Esophagus squamous epithelium (tissue), 5 donors: ENCODE measurements around the gene IL17RB. TPM values are rescaled to one million over a fixed set of nuclear protein-coding genes. Genes with fewer than 3 reads are reported as not detected.
A peak's percentile ranks its signal among the peaks of the same experiment; 100 is the strongest.

ENCODE experiments used
- DNase-seq: peaks from one replicate; lab custom pipeline; 2025; lab: John Stamatoyannopoulos, UW
- H3K27ac ChIP-seq, 4 donors: fragments of 200-600 bp; sonication (generic); one replicate each; pipeline ENCODE4 v1.5.1; 2016 to 2019; ENCODE audit warnings: mild to moderate bottlenecking in 1 of 4
- H3K27me3 ChIP-seq, 4 donors: fragments of 200-600 bp; sonication (generic); 1 replicate in 3 of 4; 2 replicates in 1 of 4; pipeline versions ENCODE4 v1.5.1 to v1.6.0; 2017 to 2021; ENCODE audit warnings: antibody characterized with exemption in 1 of 4
- H3K36me3 ChIP-seq, 3 donors: fragments of 200-600 bp; sonication (generic); one replicate each; pipeline ENCODE4 v1.5.1; 2016 to 2019
- H3K4me1 ChIP-seq, 3 donors: fragments of 200-600 bp; sonication (generic); one replicate each; pipeline ENCODE4 v1.5.1; 2017 to 2019
- H3K4me3 ChIP-seq, 4 donors: fragments of 200-600 bp; sonication (generic); 1 replicate in 3 of 4; 2 replicates in 1 of 4; pipeline ENCODE4 v1.5.1; 2016 to 2019; ENCODE audit warnings: mild to moderate bottlenecking in 2 of 4, moderate library complexity in 1 of 4
- H3K9me3 ChIP-seq, 3 donors: fragments of 200-600 bp; sonication (generic); one replicate each; pipeline ENCODE4 v1.5.1; 2016 to 2019
- POLR2A ChIP-seq, 4 donors: fragments of 450-650 bp; IDR thresholded peaks; one replicate each; pipeline ENCODE4 v1.6.1; 2017; ENCODE audit warnings: antibody characterized with exemption in 4 of 4, mild to moderate bottlenecking in 4 of 4, moderate library complexity in 3 of 4
- WGBS, 2 donors: methylation state at CpG; one replicate each; pipeline ENCODE4 v1.1.5; 2018; 5-methylcytosine and 5-hydroxymethylcytosine counted together
- intact Hi-C: fragments of 100-400 bp; cut with DNase I; formaldehyde crosslinking; loops from one replicate; pipeline ENCODE4 v1.15.0; 2022
- total RNA-seq, 4 donors: library from RNA; depleted of rRNA; stranded (reverse); fragments of >200 nt; gene quantifications; one replicate each; pipeline ENCODE4 v1.1.0, GENCODE V29; 2016
- TF ChIP-seq, protein P1 (sequence below), 6 experiments: fragments of 450-650 bp in 4 of 6; fragments of 200-600 bp in 2 of 6; sonication (generic) in 2 of 6; IDR thresholded peaks; one replicate each; pipeline ENCODE4 v1.5.1; 2016 to 2019; ENCODE audit warnings: antibody characterized with exemption in 6 of 6, mild to moderate bottlenecking in 4 of 6, moderate library complexity in 4 of 6
- donor health status: DM: yes; HTN: yes; CAD: no.

IL17RB gene
- total RNA-seq, 4 donors from 2014 or later, result 0.23 to 0.66 (median 0.52) TPM

DNA sequence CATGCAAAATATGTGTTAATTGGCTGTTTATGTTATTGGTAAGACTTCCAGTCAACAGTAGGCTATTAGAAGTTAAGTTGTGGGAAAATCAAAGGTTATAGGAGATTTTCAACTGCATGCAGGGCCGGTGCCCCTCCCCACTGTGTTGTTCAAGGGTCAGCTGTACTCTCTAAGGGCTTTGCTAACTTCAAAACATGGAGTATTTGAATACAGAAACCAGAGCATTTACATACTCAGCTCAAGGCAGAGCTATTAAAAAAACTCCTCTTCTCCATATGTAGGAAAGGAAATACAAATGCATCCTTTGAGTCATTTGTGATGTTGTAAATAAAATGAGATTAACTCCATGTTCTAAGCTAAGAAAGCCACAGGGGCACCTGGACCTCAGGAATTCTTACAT is 16.8 kb downstream of the IL17RB start:
- intact Hi-C loops, result no loop called here
- Histone ChIP-seq H3K4me3 (no peak overlapping the region), H3K27me3 (no peaks in the 10 kb centered on the region), H3K27ac (no peak overlapping the region), H3K4me1 (no peaks in the 10 kb centered on the region), H3K9me3 (no peaks in the 10 kb centered on the region), H3K36me3 (peaks cover 7 to 96% (median 20%) of the 10 kb centered on the region in 3 donors)
- WGBS, 2 donors, result 77 to 100% methylated on average over 1 of the region's 1 CpG
- no peak for DNase-seq
- no peak for TF ChIP-seq POLR2A (IDR thresholded peaks at IDR 0.05)

DNA sequence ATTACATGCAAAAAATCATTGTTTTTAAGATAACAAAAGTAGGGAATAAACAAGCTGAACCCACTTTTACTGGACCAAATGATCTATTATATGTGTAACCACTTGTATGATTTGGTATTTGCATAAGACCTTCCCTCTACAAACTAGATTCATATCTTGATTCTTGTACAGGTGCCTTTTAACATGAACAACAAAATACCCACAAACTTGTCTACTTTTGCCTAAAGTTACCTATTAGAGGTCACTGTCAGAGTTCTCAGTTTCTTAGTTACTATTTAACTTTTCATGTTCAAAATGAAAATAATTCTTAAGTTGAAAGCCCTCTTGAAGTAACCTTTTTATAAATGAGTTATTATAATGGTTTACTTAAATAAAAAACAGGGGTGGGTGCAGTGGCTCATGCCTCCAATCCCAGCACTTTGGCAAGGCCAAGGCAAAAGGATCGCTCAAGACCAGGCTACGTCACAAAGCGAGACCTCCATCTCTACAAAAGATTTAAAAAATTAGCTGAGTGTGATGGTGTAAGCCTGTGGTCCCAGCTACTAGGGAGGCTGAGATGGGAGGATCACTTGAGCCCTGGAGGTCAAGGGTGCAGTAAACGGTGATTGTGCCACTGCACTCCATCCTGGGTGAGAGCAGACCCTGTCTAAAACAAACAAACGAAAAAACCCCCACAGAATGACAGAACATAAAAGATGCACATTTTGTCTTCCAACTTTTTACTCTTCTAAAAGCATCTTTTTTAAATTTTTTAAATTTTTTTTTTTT is 19.5 kb downstream of the IL17RB start:
- Histone ChIP-seq H3K9me3 (no peaks in the 10 kb centered on the region), H3K27me3 (no peaks in the 10 kb centered on the region), H3K36me3 (peaks cover 12 to 100% (median 36%) of the 10 kb centered on the region in 3 donors), H3K4me1 (no peaks in the 10 kb centered on the region), H3K4me3 (no peak overlapping the region), H3K27ac (no peak overlapping the region)
- intact Hi-C loops, result no loop called here
- DNase-seq, result no peak
- WGBS, 2 donors, result 94 to 96% methylated on average over 5 of the region's 5 CpGs
- TF ChIP-seq POLR2A (IDR thresholded peaks at IDR 0.05), result no peak
- TF ChIP-seq, protein P1, sequence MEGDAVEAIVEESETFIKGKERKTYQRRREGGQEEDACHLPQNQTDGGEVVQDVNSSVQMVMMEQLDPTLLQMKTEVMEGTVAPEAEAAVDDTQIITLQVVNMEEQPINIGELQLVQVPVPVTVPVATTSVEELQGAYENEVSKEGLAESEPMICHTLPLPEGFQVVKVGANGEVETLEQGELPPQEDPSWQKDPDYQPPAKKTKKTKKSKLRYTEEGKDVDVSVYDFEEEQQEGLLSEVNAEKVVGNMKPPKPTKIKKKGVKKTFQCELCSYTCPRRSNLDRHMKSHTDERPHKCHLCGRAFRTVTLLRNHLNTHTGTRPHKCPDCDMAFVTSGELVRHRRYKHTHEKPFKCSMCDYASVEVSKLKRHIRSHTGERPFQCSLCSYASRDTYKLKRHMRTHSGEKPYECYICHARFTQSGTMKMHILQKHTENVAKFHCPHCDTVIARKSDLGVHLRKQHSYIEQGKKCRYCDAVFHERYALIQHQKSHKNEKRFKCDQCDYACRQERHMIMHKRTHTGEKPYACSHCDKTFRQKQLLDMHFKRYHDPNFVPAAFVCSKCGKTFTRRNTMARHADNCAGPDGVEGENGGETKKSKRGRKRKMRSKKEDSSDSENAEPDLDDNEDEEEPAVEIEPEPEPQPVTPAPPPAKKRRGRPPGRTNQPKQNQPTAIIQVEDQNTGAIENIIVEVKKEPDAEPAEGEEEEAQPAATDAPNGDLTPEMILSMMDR (IDR thresholded peaks at IDR 0.05), result no peak

DNA sequence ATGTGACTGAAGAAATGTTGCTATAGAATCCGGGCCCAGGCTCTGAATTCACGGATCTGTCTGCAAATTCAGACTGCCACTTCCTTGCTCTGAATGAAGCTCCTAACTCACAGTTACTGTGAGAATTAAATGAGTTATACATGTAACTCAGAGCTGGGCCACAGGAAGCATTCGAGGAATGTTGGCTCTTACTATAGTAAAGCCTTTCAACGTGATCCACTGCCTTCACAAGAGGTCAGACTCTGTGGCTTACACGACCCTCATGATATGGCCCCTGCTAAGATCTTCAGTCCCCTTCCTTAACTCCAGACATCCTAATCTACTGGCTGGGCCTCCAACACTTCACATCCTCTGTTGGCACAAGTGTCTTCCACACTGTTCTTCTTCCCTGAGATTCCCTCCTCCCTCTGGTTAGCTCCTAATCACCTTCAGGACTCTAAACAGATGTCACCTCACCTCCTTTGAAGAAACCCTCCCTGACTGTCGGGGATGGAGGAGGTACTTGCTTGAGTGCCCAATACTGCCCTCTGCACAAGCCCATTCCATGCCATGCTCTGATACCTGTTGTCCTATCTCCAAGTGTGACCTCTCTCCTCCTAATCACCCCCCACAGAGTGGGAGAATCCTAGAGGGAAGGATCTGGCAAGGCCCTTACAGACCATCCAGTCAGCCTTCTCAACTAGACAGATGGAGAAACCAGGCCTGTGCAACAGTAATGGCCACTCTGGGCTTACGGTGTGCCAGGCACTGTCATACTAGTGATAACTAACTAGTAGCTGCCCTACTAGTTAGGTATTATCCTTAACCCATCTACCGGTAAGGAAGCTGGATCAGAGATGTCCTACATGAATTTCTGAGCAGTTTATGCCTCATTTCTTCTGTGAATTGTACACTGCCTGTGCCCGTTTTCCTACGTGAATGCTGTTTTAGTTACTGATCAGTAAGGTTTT is 34.3 kb downstream of the IL17RB start:
- intact Hi-C loops, result no loop called here
- Histone ChIP-seq H3K4me1 (peaks cover 9 to 24% (median 9%) of the 10 kb centered on the region in 3 donors), H3K27ac (peak overlapping the region in 2 of 4 donors; percentile 91 to 95), H3K27me3 (no peaks in the 10 kb centered on the region), H3K36me3 (peaks cover 1 to 66% (median 11%) of the 10 kb centered on the region in 3 donors), H3K9me3 (no peaks in the 10 kb centered on the region), H3K4me3 (peak overlapping the region; percentile 58 to 94 (median 89))
- TF ChIP-seq, protein P1 (IDR thresholded peaks at IDR 0.05), result no peak
- no peak for TF ChIP-seq POLR2A (IDR thresholded peaks at IDR 0.05)
- WGBS, 2 donors, result 58 to 61% methylated on average over 10 of the region's 10 CpGs
- no peak for DNase-seq

DNA sequence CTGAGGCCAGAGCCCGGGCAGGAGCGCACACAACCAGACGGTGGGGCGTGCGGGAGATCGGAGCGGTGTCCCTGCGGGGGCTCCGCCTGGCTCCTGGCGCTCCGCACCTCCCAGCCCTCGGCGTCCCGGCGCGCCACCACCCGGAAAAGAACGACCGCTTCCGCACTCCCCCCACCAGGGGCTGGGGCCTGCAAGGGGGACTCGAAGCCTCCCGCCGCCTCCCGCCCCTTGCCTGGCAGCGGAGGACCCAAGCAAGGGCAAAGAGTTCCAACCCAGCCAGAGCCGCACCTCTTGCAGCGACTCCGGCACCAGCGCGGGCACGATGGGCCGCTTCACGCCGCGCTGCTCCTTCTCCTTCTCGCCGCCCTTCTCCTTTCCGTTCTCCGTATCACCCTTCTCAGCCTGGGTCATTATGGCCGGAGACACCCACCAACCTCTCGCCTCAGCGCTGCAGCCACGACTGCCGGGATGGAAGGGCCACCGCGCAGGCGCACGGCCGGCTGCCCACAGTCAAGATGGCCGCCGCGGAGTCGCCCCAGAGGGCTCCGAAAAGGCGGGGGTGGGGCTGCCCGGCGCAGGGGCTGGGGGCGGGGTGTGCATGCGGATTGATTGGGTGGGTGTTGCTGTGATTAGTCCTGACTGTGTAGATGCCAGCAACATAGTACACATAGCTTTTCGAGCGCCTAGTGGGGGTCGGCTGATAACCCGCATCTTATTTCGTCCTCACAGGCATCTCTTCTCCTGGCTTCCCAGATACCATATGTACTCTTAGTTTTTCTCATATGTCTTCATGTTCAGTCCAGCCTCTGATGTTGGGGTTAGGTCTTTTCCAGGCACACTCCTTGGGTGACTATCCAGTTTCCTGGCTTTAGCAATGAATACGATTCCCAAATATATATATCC is 35.6 kb downstream of the IL17RB start, which contains the start of gene ACTR8:
Gene ACTR8 (minus strand): TSS at position 462 of the 903 bp plus-strand sequence. CDS start 51 bp downstream, at position 411.
- peak; percentile 33 for DNase-seq
- intact Hi-C loops, result no loop called here
- Histone ChIP-seq H3K4me1 (peaks cover 9 to 24% (median 9%) of the 10 kb centered on the region in 3 donors), H3K36me3 (peaks cover 0 to 64% (median 4%) of the 10 kb centered on the region in 3 donors), H3K9me3 (no peaks in the 10 kb centered on the region), H3K27me3 (no peaks in the 10 kb centered on the region), H3K27ac (peak within 1 kb of the TSS; percentile 78 to 95 (median 90)), H3K4me3 (peak within 1 kb of the TSS; percentile 58 to 94 (median 89))
- peak in 2 of 4 donors; percentile 51 to 67 for TF ChIP-seq POLR2A (IDR thresholded peaks at IDR 0.05)
- TF ChIP-seq, protein P1 (IDR thresholded peaks at IDR 0.05), result peak in 3 of 6 experiments; percentile 20 to 40 (median 22)
- 4 to 9% methylated on average over 12 to 15 of the region's 65 CpGs for WGBS, 2 donors
